Kasumi-1 (cell line): ENCODE measurements around the gene CD14.
"Not testable (repeated sequence)": the region's sequence is repeated elsewhere in the genome, so short reads cannot be mapped to it uniquely, and the experiment has no call there.

Source experiments
- DNase-seq, 2 experiments: peaks; one replicate each; lab custom pipeline; 2025; lab: John Stamatoyannopoulos, UW

The CD14 gene

GRCh38 chr5:140635291-140636257 is 2.6 kb upstream of the CD14 start:
- DNase-seq: no peak

- no peak for DNase-seq
These were observed 1.1 kb upstream of the CD14 start for GRCh38 chr5:140634103-140634502.

DNA sequence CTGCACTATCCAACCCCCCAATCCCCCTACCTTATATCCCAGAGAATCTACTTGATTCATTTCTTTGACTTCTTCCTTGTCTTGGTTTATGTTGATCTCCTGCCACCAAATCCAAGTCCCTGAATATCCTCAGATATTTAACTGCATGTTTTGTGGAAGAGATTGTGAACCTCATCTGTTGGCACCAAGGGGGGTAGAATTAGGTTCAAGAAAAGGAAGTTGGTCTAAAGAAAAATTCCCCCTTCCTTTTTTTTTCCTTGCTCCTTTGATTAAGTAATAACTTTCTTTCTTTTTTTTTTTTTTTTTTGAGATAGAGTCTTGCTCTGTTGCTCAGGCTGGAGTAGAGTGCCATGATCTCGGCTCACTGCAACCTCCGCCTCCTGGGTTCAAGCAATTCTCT is 526 bp upstream of the CD14 start:
- DNase-seq: no peak

DNA sequence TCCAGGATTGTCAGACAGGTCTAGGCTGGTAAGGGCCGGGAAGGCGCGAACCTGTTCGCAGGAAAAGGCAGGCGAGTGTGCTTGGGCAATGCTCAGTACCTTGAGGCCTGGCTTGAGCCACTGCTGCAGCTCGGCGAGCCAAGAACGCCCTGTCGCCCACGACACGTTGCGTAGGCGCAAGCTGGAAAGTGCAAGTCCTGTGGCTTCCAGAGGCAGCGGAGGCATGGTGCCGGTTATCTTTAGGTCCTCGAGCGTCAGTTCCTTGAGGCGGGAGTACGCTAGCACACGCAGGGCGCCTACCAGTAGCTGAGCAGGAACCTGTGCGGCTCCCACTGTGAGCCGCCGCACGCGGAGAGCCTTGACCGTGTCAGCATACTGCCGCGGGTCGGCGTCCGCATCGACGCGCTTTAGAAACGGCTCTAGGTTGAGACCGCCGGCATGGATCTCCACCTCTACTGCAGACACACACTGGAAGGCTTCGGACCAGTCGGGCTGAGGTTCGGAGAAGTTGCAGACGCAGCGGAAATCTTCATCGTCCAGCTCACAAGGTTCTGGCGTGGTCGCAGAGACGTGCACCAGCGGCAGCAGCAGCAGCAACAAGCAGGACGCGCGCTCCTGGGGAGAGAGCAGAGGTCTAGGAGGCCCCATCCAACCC is 482 bp downstream of the CD14 start:
- no peak for DNase-seq

DNA sequence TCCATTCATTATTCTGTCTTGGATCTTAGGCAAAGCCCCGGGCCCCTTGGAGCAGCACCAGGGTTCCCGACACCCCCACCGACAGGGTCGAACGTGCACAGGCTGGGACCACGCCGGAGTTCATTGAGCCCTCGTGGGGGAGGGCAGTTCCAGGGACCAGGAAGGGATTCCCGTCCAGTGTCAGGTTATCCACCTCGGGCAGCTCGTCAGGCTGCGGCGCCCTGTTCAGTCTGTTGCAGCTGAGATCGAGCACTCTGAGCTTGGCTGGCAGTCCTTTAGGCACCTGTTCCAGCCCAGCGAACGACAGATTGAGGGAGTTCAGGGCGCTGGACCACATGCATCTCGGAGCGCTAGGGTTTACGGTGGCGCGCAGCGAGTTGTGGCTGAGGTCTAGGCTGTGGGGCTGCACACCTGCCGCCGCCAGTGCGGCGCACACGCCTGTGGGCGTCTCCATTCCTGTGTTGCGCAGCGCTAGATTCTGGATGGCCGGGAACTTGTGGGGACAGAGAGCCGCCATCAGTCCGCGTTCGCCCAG is 1.1 kb downstream of the CD14 start:
- no peak for DNase-seq

DNA sequence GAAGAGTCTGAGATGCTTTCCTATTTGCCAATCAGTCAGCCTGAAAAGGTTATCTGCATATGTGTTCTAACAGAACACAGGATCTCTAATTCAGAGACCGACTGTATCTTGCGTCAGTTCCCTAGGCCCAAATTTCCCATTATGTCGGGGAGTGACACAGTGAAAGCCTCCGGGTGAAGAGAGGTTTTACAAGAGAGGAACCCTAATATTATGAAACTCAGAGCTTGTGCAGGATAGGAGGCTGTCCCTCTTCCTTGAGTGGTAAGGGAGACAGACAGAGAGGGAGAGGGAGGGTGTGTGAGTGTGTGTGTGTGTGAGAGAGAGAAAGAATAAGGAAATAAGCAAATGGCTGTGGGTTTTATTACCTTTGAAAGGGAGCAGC is 1.9 kb downstream of the CD14 start:
- DNase-seq: no peak

DNA sequence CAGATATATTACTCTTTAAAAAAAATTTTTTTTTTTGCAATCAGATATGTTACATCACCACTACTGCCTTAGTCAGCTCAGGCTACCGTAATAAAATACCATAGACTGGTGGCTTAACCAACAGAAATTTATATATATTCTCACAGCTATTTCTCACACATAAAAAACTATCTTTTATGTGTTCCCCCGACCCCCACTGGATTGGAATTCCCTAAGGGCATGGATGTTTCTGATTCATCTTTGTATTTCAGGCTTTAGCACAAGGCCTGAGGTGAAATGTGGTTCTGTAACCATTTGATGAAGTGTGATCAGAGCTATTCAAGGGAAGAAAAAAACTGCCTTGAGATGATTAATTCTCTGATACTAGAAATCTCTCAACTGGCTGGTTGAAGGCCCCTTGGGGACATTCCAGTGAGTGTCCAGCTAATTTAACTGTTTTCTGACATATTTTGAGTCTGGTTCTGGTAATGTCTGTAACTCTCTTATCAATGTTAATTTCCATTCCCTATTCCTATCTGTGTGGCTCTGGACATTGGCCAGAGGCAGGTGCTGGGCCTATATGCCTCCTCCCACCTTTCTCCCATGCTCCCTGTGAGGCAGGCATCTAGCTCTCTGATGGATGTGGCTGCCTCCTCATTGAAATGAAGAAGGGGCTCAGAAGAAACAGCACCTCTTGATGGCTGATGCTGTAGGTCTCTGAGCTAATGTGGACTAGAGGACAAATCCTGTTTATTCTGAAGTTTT is 2.5 kb downstream of the CD14 start:
- DNase-seq: no peak

GRCh38 chr5:140628711-140629110 is 4.3 kb downstream of the CD14 start:
- DNase-seq: no peak

- DNase-seq: no peak
These were observed 5.0 kb downstream of the CD14 start for GRCh38 chr5:140627972-140628371.

DNA sequence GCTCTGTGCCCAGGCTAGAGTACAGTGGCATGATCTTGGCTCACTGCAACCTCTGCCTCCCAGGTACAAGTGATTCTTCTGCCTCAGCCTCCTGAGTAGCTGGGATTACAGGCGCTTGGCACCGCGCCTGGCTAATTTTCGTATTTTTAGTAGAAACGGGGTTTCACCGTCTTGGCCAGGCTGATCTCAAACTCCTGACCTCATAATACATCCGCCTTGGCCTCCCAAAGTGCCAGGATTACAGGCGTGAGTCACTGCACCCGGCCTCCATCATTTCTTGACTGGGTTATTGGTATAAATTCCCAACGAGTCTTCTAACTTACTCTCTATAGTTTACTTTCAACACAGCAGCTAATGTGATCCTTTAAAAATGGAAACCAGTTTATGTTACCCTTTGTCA is 8.1 kb downstream of the CD14 start:
- not testable (repeated sequence) for DNase-seq

DNA sequence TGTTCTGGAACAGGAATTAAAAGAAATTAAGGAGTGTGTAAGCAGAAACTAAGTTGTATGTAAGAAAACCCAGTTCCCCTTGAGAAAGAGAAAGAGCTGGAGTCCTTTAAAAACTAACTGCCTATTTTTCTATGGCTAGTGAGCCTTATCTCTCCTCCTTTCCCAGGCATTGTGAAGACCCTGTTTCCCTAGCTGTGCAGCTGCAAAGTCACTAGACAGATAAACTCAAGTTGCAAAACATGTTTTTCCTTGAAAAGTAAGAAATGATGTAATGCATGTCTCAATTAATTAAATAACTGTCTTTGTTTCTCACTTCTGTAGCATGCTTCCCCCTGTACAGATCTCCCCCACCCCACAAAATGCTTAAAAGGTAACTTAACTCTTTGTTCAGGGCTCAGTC is 9.9 kb downstream of the CD14 start:
- DNase-seq: not testable (repeated sequence)

GRCh38 chr5:140622301-140622700 is 10.7 kb downstream of the CD14 start:
- no peak for DNase-seq

DNA sequence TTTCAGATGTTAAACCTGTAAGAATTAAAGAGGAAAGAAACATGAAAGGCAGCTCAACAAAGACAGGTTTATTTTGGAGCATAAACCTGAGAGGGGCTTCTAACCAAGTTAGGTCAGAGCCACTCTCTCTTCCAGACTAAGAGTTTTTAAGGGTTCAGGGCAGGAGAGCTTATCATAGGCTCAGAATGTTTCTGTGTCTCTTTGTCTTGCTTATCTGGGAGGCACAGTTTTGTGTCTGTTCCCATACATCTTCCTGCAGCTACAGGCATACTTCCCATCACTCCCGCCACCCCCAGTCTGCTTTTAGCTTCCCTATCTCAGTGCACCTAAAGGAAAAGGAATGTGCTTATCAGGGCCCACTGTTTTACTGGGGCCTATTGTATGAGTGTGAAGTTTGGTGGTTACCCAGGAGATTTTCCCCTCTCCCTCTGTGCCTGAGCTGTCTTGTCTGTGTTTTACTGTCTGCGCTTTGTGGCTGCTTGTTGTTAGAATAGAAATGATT is 21.9 kb downstream of the CD14 start:
- DNase-seq: no peak

- DNase-seq: peak; percentile 75 to 90
These were observed 23.8 kb downstream of the CD14 start for GRCh38 chr5:140609126-140609525.

DNA sequence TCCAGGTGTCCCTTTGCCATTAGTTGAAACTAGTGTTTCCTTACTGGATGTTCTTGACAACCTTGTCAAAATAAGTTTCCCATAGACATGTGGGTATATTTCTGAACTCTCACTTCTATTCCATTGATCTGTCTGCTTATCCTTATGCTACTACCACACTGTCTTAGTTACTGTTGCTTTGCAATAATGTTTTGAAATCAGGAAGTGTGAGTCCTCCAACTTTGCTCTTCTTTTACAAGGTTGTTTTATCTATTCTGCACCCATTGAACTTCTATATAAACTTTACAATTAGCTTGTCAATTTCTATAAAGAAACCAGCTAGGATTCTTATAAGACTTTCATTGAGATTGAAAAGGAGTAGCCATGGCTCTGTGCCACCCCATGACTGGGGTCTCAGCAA is 24.3 kb downstream of the CD14 start:
- peak; percentile 19 to 47 for DNase-seq

GRCh38 chr5:140607031-140607430 is 25.9 kb downstream of the CD14 start:
- no peak for DNase-seq

- DNase-seq: no peak
These were observed 27.1 kb downstream of the CD14 start for GRCh38 chr5:140605879-140606278.

DNA sequence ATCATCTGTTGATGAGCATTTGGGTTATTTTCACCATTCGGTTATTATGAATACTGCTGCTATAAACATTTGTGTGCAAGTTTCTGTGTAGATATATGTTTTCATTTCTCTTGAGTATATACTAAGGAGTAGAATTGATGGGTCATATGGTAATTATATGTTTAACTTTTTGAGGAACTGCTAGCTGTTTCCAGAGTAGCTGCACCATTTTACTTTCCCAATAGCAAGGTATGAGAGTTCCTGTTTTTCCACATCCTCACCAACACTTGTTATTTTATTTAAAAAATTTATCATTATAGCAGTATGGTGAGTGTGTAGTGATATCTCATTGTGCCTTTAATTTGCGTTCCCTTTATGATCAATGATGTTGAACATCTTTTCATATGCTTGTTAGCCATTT is 29.2 kb downstream of the CD14 start:
- no peak for DNase-seq

DNA sequence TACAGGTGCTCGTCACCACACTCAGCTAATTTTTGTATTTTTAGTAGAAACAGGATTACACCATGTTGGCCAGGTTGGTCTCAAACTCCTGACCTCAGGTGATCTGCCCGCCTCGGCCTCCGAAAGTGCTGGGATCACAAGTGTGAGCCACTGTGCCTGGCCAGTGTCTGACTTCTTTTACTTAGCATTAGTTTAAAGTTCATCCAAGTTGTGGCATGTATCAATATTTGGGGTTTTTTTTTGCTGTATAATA is 29.6 kb downstream of the CD14 start:
- not testable (repeated sequence) for DNase-seq

- no peak for DNase-seq
These were observed 30.8 kb downstream of the CD14 start for GRCh38 chr5:140602147-140602546.

DNA sequence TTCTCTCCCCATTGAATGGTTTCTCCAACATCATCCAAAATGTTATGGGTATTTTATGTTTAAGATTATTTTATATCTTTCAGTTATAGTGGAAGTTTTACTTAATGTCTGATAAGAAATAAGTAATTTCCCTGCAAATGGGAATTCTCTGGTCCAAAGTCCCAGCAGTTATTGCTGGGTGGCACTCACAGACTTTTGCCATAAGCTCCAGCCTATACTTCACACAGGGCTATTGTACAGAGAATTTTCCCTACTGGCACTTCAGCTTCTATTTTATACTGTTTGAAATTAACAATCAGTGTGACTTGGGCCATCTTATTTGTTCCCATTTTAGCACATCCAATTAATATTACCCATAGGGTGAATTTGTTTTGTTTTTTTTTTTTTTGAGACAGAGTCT is 32.9 kb downstream of the CD14 start:
- DNase-seq: no peak

GRCh38 chr5:140598836-140599235 is 34.1 kb downstream of the CD14 start:
- DNase-seq: no peak
